Suprapubic skin (tissue), 4 donors: ENCODE results near the gene TAOK1. TPM values are rescaled to one million over a fixed set of nuclear protein-coding genes. Genes with fewer than 3 reads are reported as not detected.

Source experiments
- DNase-seq, 2 donors: peaks; one replicate each; pipeline ENCODE4 v3.0.0-alpha.2; 2019; ENCODE audit warnings: low spot score in 2 of 2
- H3K27ac ChIP-seq: fragments of 200-600 bp; sonication (generic); one replicate; pipeline ENCODE4 v1.5.1; 2019
- H3K27me3 ChIP-seq: fragments of 200-600 bp; sonication (generic); one replicate; pipeline ENCODE4 v1.5.1; 2019
- H3K36me3 ChIP-seq: fragments of 200-600 bp; sonication (generic); one replicate; pipeline ENCODE4 v1.5.1; 2019
- H3K4me1 ChIP-seq: fragments of 200-600 bp; sonication (generic); one replicate; pipeline ENCODE4 v1.5.1; 2019
- H3K4me3 ChIP-seq: fragments of 200-600 bp; sonication (generic); one replicate; pipeline ENCODE4 v1.5.1; 2019; ENCODE audit warnings: mild to moderate bottlenecking
- H3K9me3 ChIP-seq: fragments of 200-600 bp; sonication (generic); one replicate; pipeline ENCODE4 v1.5.1; 2019
- EP300 ChIP-seq: sonication (generic); formaldehyde crosslinking; IDR thresholded peaks from one replicate; pipeline ENCODE4 v1.6.1; 2017; ENCODE audit warnings: antibody characterized with exemption
- POLR2A ChIP-seq, 2 donors: fragments of 450-650 bp; IDR thresholded peaks; one replicate each; pipeline ENCODE4 v1.6.1; 2017; ENCODE audit warnings: antibody characterized with exemption in 2 of 2, mild to moderate bottlenecking in 2 of 2, moderate library complexity in 2 of 2
- POLR2AphosphoS5 ChIP-seq, 3 donors: sonication (generic); formaldehyde crosslinking; IDR thresholded peaks; one replicate each; pipeline ENCODE4 v1.6.1; 2017; ENCODE audit warnings: antibody characterized with exemption in 3 of 3
- WGBS: methylation state at CpG from one replicate; pipeline ENCODE4 v1.1.5; 2018; 5-methylcytosine and 5-hydroxymethylcytosine counted together
- total RNA-seq, 4 donors: library from RNA; depleted of rRNA; stranded (reverse); fragments of >200 nt; gene quantifications; one replicate each; pipeline ENCODE4 v1.1.0, GENCODE V29; 2016
- TF ChIP-seq, protein P1 (sequence below), 2 donors: fragments of 200-600 bp in 1 of 2; fragments of 450-650 bp in 1 of 2; sonication (generic) in 1 of 2; IDR thresholded peaks; one replicate each; pipeline ENCODE4 v1.5.1; 2016 to 2019; ENCODE audit warnings: antibody characterized with exemption in 2 of 2, mild to moderate bottlenecking in 1 of 2, moderate library complexity in 1 of 2

The TAOK1 gene
- total RNA-seq, 4 donors from 2014 or later: 42.1 to 58.3 (median 51.2) TPM

DNA sequence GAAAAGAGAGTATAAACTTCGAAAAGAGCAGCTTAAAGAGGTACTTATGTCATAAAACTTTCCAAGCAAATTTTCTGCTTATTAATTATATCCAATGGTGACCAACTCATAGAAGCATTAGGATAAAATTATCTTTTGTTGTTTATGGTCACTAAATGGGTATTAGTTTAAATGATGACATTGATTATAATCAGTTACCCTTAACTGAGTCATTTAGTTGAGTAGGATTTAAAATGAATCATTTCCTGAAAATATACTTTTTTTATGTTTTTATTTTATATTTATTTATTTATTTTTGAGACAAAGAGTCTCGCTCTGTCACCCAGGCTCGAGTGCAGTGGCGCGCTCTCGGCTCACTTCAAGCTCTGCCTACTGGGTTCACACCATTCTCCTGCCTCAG, 120.8 kb downstream of the TAOK1 start:
- 99% methylated on average over 6 of the region's 6 CpGs for WGBS
- TF ChIP-seq EP300 (no peak), POLR2AphosphoS5 (IDR thresholded peaks at IDR 0.05) (no peak), POLR2A (IDR thresholded peaks at IDR 0.05) (no peak)
- TF ChIP-seq, protein P1, sequence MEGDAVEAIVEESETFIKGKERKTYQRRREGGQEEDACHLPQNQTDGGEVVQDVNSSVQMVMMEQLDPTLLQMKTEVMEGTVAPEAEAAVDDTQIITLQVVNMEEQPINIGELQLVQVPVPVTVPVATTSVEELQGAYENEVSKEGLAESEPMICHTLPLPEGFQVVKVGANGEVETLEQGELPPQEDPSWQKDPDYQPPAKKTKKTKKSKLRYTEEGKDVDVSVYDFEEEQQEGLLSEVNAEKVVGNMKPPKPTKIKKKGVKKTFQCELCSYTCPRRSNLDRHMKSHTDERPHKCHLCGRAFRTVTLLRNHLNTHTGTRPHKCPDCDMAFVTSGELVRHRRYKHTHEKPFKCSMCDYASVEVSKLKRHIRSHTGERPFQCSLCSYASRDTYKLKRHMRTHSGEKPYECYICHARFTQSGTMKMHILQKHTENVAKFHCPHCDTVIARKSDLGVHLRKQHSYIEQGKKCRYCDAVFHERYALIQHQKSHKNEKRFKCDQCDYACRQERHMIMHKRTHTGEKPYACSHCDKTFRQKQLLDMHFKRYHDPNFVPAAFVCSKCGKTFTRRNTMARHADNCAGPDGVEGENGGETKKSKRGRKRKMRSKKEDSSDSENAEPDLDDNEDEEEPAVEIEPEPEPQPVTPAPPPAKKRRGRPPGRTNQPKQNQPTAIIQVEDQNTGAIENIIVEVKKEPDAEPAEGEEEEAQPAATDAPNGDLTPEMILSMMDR (IDR thresholded peaks at IDR 0.05): no peak
- H3K27ac ChIP-seq: no peak overlapping the region
- H3K9me3 ChIP-seq: no peaks in the 10 kb centered on the region
- no peak for DNase-seq
- no peaks in the 10 kb centered on the region for H3K4me1 ChIP-seq
- no peaks in the 10 kb centered on the region for H3K27me3 ChIP-seq
- no peak overlapping the region for H3K4me3 ChIP-seq
- peaks cover 80% of the 10 kb centered on the region for H3K36me3 ChIP-seq

GRCh38 chr17:29514792-29515191, 124.6 kb downstream of the TAOK1 start:
- no peak for DNase-seq
- no peak overlapping the region for H3K27ac ChIP-seq
- H3K27me3 ChIP-seq: no peaks in the 10 kb centered on the region
- WGBS: 56% methylated on average over 2 of the region's 2 CpGs
- peaks cover 84% of the 10 kb centered on the region for H3K36me3 ChIP-seq
- no peaks in the 10 kb centered on the region for H3K4me1 ChIP-seq
- no peaks in the 10 kb centered on the region for H3K9me3 ChIP-seq
- H3K4me3 ChIP-seq: no peak overlapping the region
- TF ChIP-seq POLR2A (IDR thresholded peaks at IDR 0.05): no peak
- TF ChIP-seq, protein P1 (IDR thresholded peaks at IDR 0.05): no peak
- TF ChIP-seq EP300: no peak
- no peak for TF ChIP-seq POLR2AphosphoS5 (IDR thresholded peaks at IDR 0.05)

DNA sequence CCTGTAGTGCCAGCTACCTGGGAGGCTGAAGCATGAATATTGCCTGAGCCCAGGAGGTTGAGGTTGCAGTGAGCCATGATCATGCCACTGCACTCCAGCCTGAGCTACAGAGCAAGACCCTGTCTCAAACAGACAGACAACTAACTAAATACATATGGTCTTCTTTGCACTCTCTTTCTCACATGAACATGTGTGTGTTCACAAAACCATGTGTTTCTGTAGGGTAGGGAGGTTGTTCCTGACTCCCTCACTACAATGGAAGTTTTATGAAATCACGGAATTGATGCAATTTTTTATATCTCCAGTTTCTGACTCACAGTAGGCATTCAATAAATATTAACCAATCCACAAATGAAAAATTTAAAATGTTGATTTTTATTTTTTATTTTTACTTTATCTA, 128.2 kb downstream of the TAOK1 start:
- WGBS: 98% methylated on average over 1 of the region's 1 CpG
- H3K4me1 ChIP-seq: no peaks in the 10 kb centered on the region
- H3K4me3 ChIP-seq: no peak overlapping the region
- no peaks in the 10 kb centered on the region for H3K9me3 ChIP-seq
- no peak for DNase-seq
- TF ChIP-seq POLR2A (IDR thresholded peaks at IDR 0.05) (no peak), EP300 (no peak)
- TF ChIP-seq, protein P1 (IDR thresholded peaks at IDR 0.05): no peak
- H3K36me3 ChIP-seq: peaks cover 82% of the 10 kb centered on the region
- H3K27me3 ChIP-seq: no peaks in the 10 kb centered on the region
- H3K27ac ChIP-seq: no peak overlapping the region

- Histone ChIP-seq H3K27me3 (no peaks in the 10 kb centered on the region), H3K36me3 (peaks cover 70% of the 10 kb centered on the region), H3K27ac (no peak overlapping the region), H3K4me1 (no peaks in the 10 kb centered on the region), H3K9me3 (no peaks in the 10 kb centered on the region), H3K4me3 (no peak overlapping the region)
- WGBS: 89% methylated on average over 3 of the region's 3 CpGs
- TF ChIP-seq EP300 (no peak), POLR2A (IDR thresholded peaks at IDR 0.05) (no peak), POLR2AphosphoS5 (IDR thresholded peaks at IDR 0.05) (no peak)
- TF ChIP-seq, protein P1 (IDR thresholded peaks at IDR 0.05): no peak
- no peak for DNase-seq
Measured at GRCh38 chr17:29524692-29525091, 134.5 kb downstream of the TAOK1 start.

DNA sequence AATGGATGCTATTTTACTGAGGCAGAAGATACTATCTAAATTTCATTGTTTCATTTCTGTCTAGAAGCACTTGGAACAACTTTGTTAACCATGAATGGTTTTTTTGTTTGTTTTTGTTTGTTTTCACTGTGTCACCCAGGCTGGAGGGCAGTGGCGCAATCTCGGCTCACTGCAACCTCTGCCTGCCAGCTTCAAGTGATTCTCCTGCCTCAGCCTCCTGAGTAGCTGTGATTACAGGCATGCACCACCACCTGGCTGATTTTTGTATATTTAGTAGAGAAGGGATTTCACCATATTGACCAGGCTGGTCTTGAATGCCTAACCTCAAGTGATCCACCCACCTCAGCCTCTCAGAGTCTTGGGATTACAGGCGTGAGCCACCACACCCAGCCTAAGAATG, 136.2 kb downstream of the TAOK1 start:
- Histone ChIP-seq H3K36me3 (peaks cover 71% of the 10 kb centered on the region), H3K9me3 (no peaks in the 10 kb centered on the region), H3K4me3 (no peak overlapping the region), H3K27me3 (no peaks in the 10 kb centered on the region), H3K27ac (no peak overlapping the region), H3K4me1 (no peaks in the 10 kb centered on the region)
- DNase-seq: no peak
- TF ChIP-seq EP300 (no peak), POLR2A (IDR thresholded peaks at IDR 0.05) (no peak), POLR2AphosphoS5 (IDR thresholded peaks at IDR 0.05) (no peak)
- TF ChIP-seq, protein P1 (IDR thresholded peaks at IDR 0.05): no peak
- WGBS: 92% methylated on average over 3 of the region's 3 CpGs
